ENCODE results near the gene OSBPL3. TPM values are rescaled to one million over a fixed set of nuclear protein-coding genes. Genes with fewer than 3 reads are reported as not detected.

Gene OSBPL3
- total RNA-seq, 1 experiment from 2014 or later: 8.6 TPM

DNA sequence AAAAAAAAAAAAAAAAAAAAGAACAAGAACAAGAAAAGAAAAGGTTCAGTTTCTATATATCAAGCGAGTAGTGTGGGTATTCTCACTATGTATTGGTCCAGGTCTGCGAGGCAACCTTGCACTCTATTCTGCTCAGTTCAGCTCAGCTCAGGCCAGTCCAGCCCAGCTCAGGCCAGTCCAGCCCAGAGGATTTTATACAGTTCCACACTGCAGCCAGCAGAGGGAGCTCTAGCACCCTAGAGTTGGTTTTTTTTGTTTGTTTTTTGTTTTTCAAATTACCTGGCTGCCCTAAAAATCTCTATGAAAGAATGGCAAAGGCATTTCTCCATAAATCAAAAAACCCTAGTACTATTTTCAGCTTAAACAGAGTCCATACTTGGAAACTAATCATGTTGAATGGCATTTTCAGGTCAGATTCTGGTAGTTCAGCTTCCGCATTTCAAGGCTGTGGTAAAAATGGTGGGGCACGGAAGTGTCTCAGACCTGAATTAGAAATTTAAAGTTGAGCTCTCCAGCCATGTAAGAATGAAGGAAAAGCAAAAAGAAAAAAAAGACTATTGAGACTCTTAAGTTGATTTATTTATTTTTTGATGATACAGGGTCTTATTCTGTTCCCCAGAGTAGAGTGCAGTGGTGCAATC, 167.6 kb downstream of the OSBPL3 start:
- no CpG with 5 or more reads among the region's 4 CpGs for WGBS (ENCODE audit: extremely low coverage, insufficient read length, low lambda C conversion rate)
- TF ChIP-seq, protein P1, sequence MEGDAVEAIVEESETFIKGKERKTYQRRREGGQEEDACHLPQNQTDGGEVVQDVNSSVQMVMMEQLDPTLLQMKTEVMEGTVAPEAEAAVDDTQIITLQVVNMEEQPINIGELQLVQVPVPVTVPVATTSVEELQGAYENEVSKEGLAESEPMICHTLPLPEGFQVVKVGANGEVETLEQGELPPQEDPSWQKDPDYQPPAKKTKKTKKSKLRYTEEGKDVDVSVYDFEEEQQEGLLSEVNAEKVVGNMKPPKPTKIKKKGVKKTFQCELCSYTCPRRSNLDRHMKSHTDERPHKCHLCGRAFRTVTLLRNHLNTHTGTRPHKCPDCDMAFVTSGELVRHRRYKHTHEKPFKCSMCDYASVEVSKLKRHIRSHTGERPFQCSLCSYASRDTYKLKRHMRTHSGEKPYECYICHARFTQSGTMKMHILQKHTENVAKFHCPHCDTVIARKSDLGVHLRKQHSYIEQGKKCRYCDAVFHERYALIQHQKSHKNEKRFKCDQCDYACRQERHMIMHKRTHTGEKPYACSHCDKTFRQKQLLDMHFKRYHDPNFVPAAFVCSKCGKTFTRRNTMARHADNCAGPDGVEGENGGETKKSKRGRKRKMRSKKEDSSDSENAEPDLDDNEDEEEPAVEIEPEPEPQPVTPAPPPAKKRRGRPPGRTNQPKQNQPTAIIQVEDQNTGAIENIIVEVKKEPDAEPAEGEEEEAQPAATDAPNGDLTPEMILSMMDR (conservative IDR thresholded peaks at IDR 0.05): peak; percentile 92
- no peak overlapping the region for H2AK5ac ChIP-seq (ENCODE audit: insufficient read length, low read length)

More for the DNA sequence above, 167.6 kb downstream of the OSBPL3 start:
- Histone ChIP-seq H3K27ac (ENCODE audit: insufficient read length, low read depth, low read length) (no peak overlapping the region), H3K18ac (ENCODE audit: insufficient read length, low read depth, low read length) (no peak overlapping the region), H3K23me2 (ENCODE audit: insufficient read length, low read depth, low read length, poor library complexity, severe bottlenecking) (no peaks in the 10 kb centered on the region), H4K20me1 (ENCODE audit: control insufficient read depth, insufficient read depth, insufficient read length) (no peaks in the 10 kb centered on the region), H4K91ac (ENCODE audit: insufficient read length, low read depth, low read length) (no peak overlapping the region), H4K8ac (replicated peaks; ENCODE audit: insufficient read length, low read depth, low read length) (no peak overlapping the region), H3K14ac (ENCODE audit: insufficient read depth, low read length) (no peak overlapping the region), H4K5ac (ENCODE audit: insufficient read length, low read depth, low read length) (no peak overlapping the region), H2BK20ac (ENCODE audit: low read depth, low read length, poor library complexity, severe bottlenecking) (no peak overlapping the region), H2AFZ (ENCODE audit: low read length) (no peak overlapping the region), H2BK5ac (ENCODE audit: insufficient read length, low read length) (no peak overlapping the region), H2BK120ac (ENCODE audit: low read depth, low read length, poor library complexity, severe bottlenecking) (no peak overlapping the region), H3K23ac (ENCODE audit: insufficient read length, low read depth, low read length) (no peak overlapping the region), H3K4me1 (ENCODE audit: insufficient read depth, low read length) (no peaks in the 10 kb centered on the region), H3K27me3 (ENCODE audit: insufficient read depth, low read length) (no peaks in the 10 kb centered on the region), H3T11ph (ENCODE audit: low read length) (no peak overlapping the region), H3K79me2 (ENCODE audit: insufficient read depth, low read length) (no peaks in the 10 kb centered on the region), H3K4me2 (ENCODE audit: insufficient read depth, insufficient read length, low read length) (no peak overlapping the region), H3K9me3 (ENCODE audit: control insufficient read depth, low read depth, low read length) (no peaks in the 10 kb centered on the region), H3K56ac (ENCODE audit: insufficient read length, low read depth, low read length) (no peak overlapping the region), H2BK15ac (ENCODE audit: low read depth, low read length) (no peak overlapping the region), H2BK12ac (ENCODE audit: insufficient read length, low read depth, low read length) (no peak overlapping the region), H3K4ac (ENCODE audit: low read depth, low read length) (no peak overlapping the region), H3K9ac (ENCODE audit: extremely low read depth, insufficient read length, low read length) (no peak overlapping the region), H3K79me1 (ENCODE audit: insufficient read depth, low read depth, low read length, poor library complexity, severe bottlenecking) (no peaks in the 10 kb centered on the region)
- H3K9me3 Mint-ChIP-seq: no peaks in the 10 kb centered on the region
- H3K36me3 Mint-ChIP-seq (ENCODE audit: insufficient read depth in 1 of 3, low read depth in 3 of 3): peaks cover 0 to 7% (median 0%) of the 10 kb centered on the region in 3 experiments; a peak in 1 of 7 replicates
- H3K27ac Mint-ChIP-seq: no peak overlapping the region
- no peaks in the 10 kb centered on the region for H3K27me3 Mint-ChIP-seq (ENCODE audit: low read depth)
- DNase-seq: peak; percentile 51
- H3K4me3 Mint-ChIP-seq: no peak overlapping the region
- 0 out of 4 replicates have a peak, but pooled peaks cover 0 to 3% of the 10 kb centered on the region in 2 experiments for H3K4me1 Mint-ChIP-seq

Measured in H9 (cell line).